ENCODE measurements around the gene FRMPD4. TPM values are rescaled to one million over a fixed set of nuclear protein-coding genes. Genes with fewer than 3 reads are reported as not detected.

The FRMPD4 gene
- total RNA-seq, 1 donor from 2014 or later: 0.54 TPM

- Histone ChIP-seq H3K4me1 (ENCODE audit: insufficient read depth, low read length) (no peaks in the 10 kb centered on the region), H3K79me2 (ENCODE audit: insufficient read depth, low read length) (no peaks in the 10 kb centered on the region), H3K9me3 (ENCODE audit: insufficient read depth, low read depth, low read length) (no peaks in the 10 kb centered on the region), H3K4me2 (ENCODE audit: low read length) (no peak overlapping the region), H3K4me3 (ENCODE audit: insufficient read depth, low read depth, low read length) (no peak overlapping the region), H3K36me3 (ENCODE audit: insufficient read depth, low read length) (no peaks in the 10 kb centered on the region), H3K9ac (ENCODE audit: low read length) (no peak overlapping the region), H3K27me3 (ENCODE audit: insufficient read depth, low read length) (no peaks in the 10 kb centered on the region), H2AFZ (ENCODE audit: low read depth, low read length) (no peak overlapping the region), H4K20me1 (ENCODE audit: insufficient read depth, low read length) (no peaks in the 10 kb centered on the region), H3K27ac (ENCODE audit: low read depth, low read length) (no peak overlapping the region)
- H3K4me3 Mint-ChIP-seq (ENCODE audit: unreplicated experiment): no peak overlapping the region
- no peak overlapping the region for H3K27ac Mint-ChIP-seq (ENCODE audit: unreplicated experiment)
- DNase-seq (ENCODE audit: low read depth): no peak
- no peaks in the 10 kb centered on the region for H3K9me3 Mint-ChIP-seq (ENCODE audit: unreplicated experiment)
- H3K4me1 Mint-ChIP-seq (ENCODE audit: low read depth, unreplicated experiment): peaks cover 2% of the 10 kb centered on the region
- TF ChIP-seq CTCF (IDR thresholded peaks at IDR 0.05; ENCODE audit: insufficient read depth, low read depth, low read length): no peak
- no peak for TF ChIP-seq EZH2 (IDR thresholded peaks at IDR 0.05; ENCODE audit: insufficient read depth, low read length)
- H3K36me3 Mint-ChIP-seq (ENCODE audit: low read depth, unreplicated experiment): no peaks in the 10 kb centered on the region
- FAIRE-seq: no peak
- H3K27me3 Mint-ChIP-seq (ENCODE audit: low read depth, unreplicated experiment): peaks cover 2% of the 10 kb centered on the region
Measured at GRCh38 chrX:12661464-12661863, 523.2 kb downstream of the FRMPD4 start.

GRCh38 chrX:12672367-12673106, 534.3 kb downstream of the FRMPD4 start:
- H3K79me2 ChIP-seq (ENCODE audit: insufficient read depth, low read length): no peaks in the 10 kb centered on the region
- no peak overlapping the region for H3K4me3 Mint-ChIP-seq (ENCODE audit: unreplicated experiment)
- no peaks in the 10 kb centered on the region for H3K9me3 Mint-ChIP-seq (ENCODE audit: unreplicated experiment)
- H3K9me3 ChIP-seq (ENCODE audit: insufficient read depth, low read depth, low read length): no peaks in the 10 kb centered on the region
- no peaks in the 10 kb centered on the region for H3K4me1 Mint-ChIP-seq (ENCODE audit: low read depth, unreplicated experiment)
- no peak overlapping the region for H3K4me2 ChIP-seq (ENCODE audit: low read length)
- FAIRE-seq (peak; percentile 76), DNase-seq (ENCODE audit: low read depth) (no peak)
- TF ChIP-seq EZH2 (IDR thresholded peaks at IDR 0.05; ENCODE audit: insufficient read depth, low read length) (no peak), CTCF (IDR thresholded peaks at IDR 0.05; ENCODE audit: insufficient read depth, low read depth, low read length) (no peak)
- H3K27me3 Mint-ChIP-seq (ENCODE audit: low read depth, unreplicated experiment): no peaks in the 10 kb centered on the region
- H3K27ac ChIP-seq (ENCODE audit: low read depth, low read length): no peak overlapping the region
- H3K4me3 ChIP-seq (ENCODE audit: insufficient read depth, low read depth, low read length): no peak overlapping the region
- no peaks in the 10 kb centered on the region for H3K27me3 ChIP-seq (ENCODE audit: insufficient read depth, low read length)
- no peaks in the 10 kb centered on the region for H4K20me1 ChIP-seq (ENCODE audit: insufficient read depth, low read length)
- no peaks in the 10 kb centered on the region for H3K36me3 Mint-ChIP-seq (ENCODE audit: low read depth, unreplicated experiment)
- H3K27ac Mint-ChIP-seq (ENCODE audit: unreplicated experiment): no peak overlapping the region
- no peak overlapping the region for H2AFZ ChIP-seq (ENCODE audit: low read depth, low read length)
- no peaks in the 10 kb centered on the region for H3K4me1 ChIP-seq (ENCODE audit: insufficient read depth, low read length)
- no peak overlapping the region for H3K9ac ChIP-seq (ENCODE audit: low read length)
- H3K36me3 ChIP-seq (ENCODE audit: insufficient read depth, low read length): no peaks in the 10 kb centered on the region

- no peaks in the 10 kb centered on the region for H3K4me1 ChIP-seq (ENCODE audit: insufficient read depth, low read length)
- no peak for TF ChIP-seq CTCF (IDR thresholded peaks at IDR 0.05; ENCODE audit: insufficient read depth, low read depth, low read length)
- no peak for TF ChIP-seq EZH2 (IDR thresholded peaks at IDR 0.05; ENCODE audit: insufficient read depth, low read length)
- no peaks in the 10 kb centered on the region for H4K20me1 ChIP-seq (ENCODE audit: insufficient read depth, low read length)
- H3K79me2 ChIP-seq (ENCODE audit: insufficient read depth, low read length): no peaks in the 10 kb centered on the region
- no peak overlapping the region for H3K4me2 ChIP-seq (ENCODE audit: low read length)
- no peak overlapping the region for H3K27ac ChIP-seq (ENCODE audit: low read depth, low read length)
- H3K9me3 ChIP-seq (ENCODE audit: insufficient read depth, low read depth, low read length): no peaks in the 10 kb centered on the region
- no peaks in the 10 kb centered on the region for H3K27me3 ChIP-seq (ENCODE audit: insufficient read depth, low read length)
- Mint-ChIP-seq H3K4me3 (ENCODE audit: unreplicated experiment) (no peak overlapping the region), H3K9me3 (ENCODE audit: unreplicated experiment) (no peaks in the 10 kb centered on the region), H3K36me3 (ENCODE audit: low read depth, unreplicated experiment) (no peaks in the 10 kb centered on the region), H3K4me1 (ENCODE audit: low read depth, unreplicated experiment) (no peaks in the 10 kb centered on the region), H3K27ac (ENCODE audit: unreplicated experiment) (no peak overlapping the region), H3K27me3 (ENCODE audit: low read depth, unreplicated experiment) (no peaks in the 10 kb centered on the region)
- H3K9ac ChIP-seq (ENCODE audit: low read length): no peak overlapping the region
- no peak for FAIRE-seq
- no peak overlapping the region for H2AFZ ChIP-seq (ENCODE audit: low read depth, low read length)
- no peaks in the 10 kb centered on the region for H3K36me3 ChIP-seq (ENCODE audit: insufficient read depth, low read length)
- no peak overlapping the region for H3K4me3 ChIP-seq (ENCODE audit: insufficient read depth, low read depth, low read length)
- DNase-seq (ENCODE audit: low read depth): no peak
Measured at GRCh38 chrX:12673487-12673886, 535.2 kb downstream of the FRMPD4 start.

Measured in astrocyte (in vitro differentiated cells and primary cell).